ENCODE results near the gene MKNK1. TPM values are rescaled to one million over a fixed set of nuclear protein-coding genes. Genes with fewer than 3 reads are reported as not detected.
A peak's percentile ranks its signal among the peaks of the same experiment; 100 is the strongest.

MKNK1 gene
- total RNA-seq, 1 experiment from 2014 or later = 103 TPM

DNA sequence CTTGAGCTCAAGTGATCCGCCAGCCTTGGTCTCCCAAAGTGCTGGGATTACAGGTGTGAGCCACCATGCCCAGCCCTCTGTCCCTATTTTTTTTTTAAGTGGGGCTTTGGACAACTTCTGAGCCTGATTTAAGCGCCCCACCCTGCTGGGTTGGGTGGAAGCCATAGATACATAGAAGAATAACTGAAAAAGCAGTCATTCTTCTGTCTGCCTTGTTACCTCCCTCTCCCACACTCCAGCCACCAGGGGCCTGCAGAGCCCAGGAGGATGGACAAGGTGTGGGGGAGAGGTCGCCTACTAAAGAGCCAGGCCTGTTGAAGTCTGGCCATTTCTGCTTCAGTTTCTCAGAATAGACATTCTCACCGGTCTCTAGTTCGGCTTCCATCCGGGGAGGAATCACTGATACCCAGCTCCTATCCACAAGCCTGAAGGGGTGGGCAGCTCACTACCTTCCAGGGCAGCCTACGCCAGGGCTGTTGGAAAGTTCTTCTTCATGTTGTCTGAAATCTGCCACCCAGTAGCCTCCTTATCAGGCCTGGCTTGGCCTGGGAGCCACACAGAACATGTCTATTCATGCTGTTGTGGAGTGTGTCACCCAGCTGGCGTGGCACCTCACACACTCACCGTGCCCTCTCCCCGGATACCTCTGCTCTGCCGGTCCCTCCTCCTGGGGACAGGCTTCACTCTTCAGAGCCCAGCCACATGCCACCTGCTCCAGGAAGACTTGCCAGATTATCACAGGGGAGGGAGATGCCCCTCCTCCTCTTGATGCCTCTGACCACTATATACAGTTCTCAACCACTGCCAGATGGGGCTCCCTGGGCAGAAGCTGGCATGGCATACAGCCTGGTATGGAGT is 80.3 kb downstream of the MKNK1 start:
- Histone ChIP-seq H3K9me2 (ENCODE audit: insufficient read depth) (no peaks in the 10 kb centered on the region), H3K9me3 (ENCODE audit: insufficient read depth, low read depth) (no peaks in the 10 kb centered on the region), H3K36me3 (ENCODE audit: low read depth) (no peaks in the 10 kb centered on the region), H3F3A (ENCODE audit: insufficient read depth, low read depth) (peaks cover 38% of the 10 kb centered on the region), H2AFZ (no peak overlapping the region), H4K20me1 (ENCODE audit: insufficient read depth) (no peaks in the 10 kb centered on the region), H3K79me2 (ENCODE audit: low read depth) (no peaks in the 10 kb centered on the region), H3K4me1 (replicated peaks; ENCODE audit: insufficient read depth) (peaks cover 57% of the 10 kb centered on the region), H3K27ac (no peak overlapping the region), H3K4me2 (no peak overlapping the region), H3K27me3 (ENCODE audit: insufficient read depth, low read depth) (no peaks in the 10 kb centered on the region), H3K4me3 (no peak overlapping the region)
- no peak for DNase-seq
- BruUV-seq (replicated peaks) = no TSS peak
- TF ChIP-seq EZH2 (IDR thresholded peaks at IDR 0.05; ENCODE audit: low read depth) = no peak
- TF ChIP-seq, protein P1, sequence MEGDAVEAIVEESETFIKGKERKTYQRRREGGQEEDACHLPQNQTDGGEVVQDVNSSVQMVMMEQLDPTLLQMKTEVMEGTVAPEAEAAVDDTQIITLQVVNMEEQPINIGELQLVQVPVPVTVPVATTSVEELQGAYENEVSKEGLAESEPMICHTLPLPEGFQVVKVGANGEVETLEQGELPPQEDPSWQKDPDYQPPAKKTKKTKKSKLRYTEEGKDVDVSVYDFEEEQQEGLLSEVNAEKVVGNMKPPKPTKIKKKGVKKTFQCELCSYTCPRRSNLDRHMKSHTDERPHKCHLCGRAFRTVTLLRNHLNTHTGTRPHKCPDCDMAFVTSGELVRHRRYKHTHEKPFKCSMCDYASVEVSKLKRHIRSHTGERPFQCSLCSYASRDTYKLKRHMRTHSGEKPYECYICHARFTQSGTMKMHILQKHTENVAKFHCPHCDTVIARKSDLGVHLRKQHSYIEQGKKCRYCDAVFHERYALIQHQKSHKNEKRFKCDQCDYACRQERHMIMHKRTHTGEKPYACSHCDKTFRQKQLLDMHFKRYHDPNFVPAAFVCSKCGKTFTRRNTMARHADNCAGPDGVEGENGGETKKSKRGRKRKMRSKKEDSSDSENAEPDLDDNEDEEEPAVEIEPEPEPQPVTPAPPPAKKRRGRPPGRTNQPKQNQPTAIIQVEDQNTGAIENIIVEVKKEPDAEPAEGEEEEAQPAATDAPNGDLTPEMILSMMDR (conservative IDR thresholded peaks at IDR 0.05) = no peak
- intact Hi-C loops (cut with micrococcal nuclease; ENCODE audit: unreplicated experiment) = loop anchor here (5.0 kb wide), 1 partner anchor 191 kb away; no protein-coding TSS in a partner anchor
- ChIA-PET POLR2A (ENCODE audit: unreplicated experiment) (no interaction called here), CTCF (interaction anchor here (1.0 kb wide), 1 partner anchor 36 kb away, joined by 3 read pairs; no protein-coding TSS in a partner anchor)

DNA sequence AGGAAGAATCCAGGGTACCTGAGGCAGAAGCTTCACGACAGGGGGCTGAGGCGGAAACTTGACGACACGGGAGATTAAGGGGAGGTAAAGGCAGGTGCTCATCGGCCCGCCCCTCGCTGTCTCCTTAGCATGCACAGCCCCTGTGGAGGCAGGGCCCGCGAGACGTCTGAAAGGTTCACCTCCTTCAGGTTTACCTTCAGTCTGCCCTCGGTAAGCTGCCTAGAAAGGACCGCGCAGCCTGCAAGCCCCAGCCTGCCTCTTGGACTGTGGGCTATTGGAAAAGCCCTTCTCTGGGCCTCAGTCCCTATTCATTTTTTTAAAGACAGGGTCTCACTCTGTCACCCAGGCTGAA is 81.1 kb downstream of the MKNK1 start:
- Histone ChIP-seq H3K27ac (peak overlapping the region; percentile 65), H2AFZ (no peak overlapping the region), H3K36me3 (ENCODE audit: low read depth) (no peaks in the 10 kb centered on the region), H3K4me3 (no peak overlapping the region), H3F3A (ENCODE audit: insufficient read depth, low read depth) (peaks cover 38% of the 10 kb centered on the region), H3K4me1 (replicated peaks; ENCODE audit: insufficient read depth) (peaks cover 65% of the 10 kb centered on the region), H3K4me2 (peak overlapping the region; percentile 80), H3K79me2 (ENCODE audit: low read depth) (no peaks in the 10 kb centered on the region), H4K20me1 (ENCODE audit: insufficient read depth) (no peaks in the 10 kb centered on the region), H3K27me3 (ENCODE audit: insufficient read depth, low read depth) (no peaks in the 10 kb centered on the region), H3K9me2 (ENCODE audit: insufficient read depth) (no peaks in the 10 kb centered on the region), H3K9me3 (ENCODE audit: insufficient read depth, low read depth) (no peaks in the 10 kb centered on the region)
- ChIA-PET POLR2A (ENCODE audit: unreplicated experiment) (interaction anchor here (0.6 to 0.7 kb wide), 2 partner anchors 78 to 88 kb away, joined by 4 to 8 read pairs; no protein-coding TSS in a partner anchor), CTCF (interaction anchor here (1.0 kb wide), 1 partner anchor 35 kb away, joined by 3 read pairs; no protein-coding TSS in a partner anchor)
- TF ChIP-seq, protein P1 (conservative IDR thresholded peaks at IDR 0.05) = no peak
- no peak for TF ChIP-seq EZH2 (IDR thresholded peaks at IDR 0.05; ENCODE audit: low read depth)
- BruUV-seq (replicated peaks) = no TSS peak
- no peak for DNase-seq
- intact Hi-C loops (cut with micrococcal nuclease; ENCODE audit: unreplicated experiment) = loop anchor here (5.0 kb wide), 1 partner anchor 191 kb away; no protein-coding TSS in a partner anchor

DNA sequence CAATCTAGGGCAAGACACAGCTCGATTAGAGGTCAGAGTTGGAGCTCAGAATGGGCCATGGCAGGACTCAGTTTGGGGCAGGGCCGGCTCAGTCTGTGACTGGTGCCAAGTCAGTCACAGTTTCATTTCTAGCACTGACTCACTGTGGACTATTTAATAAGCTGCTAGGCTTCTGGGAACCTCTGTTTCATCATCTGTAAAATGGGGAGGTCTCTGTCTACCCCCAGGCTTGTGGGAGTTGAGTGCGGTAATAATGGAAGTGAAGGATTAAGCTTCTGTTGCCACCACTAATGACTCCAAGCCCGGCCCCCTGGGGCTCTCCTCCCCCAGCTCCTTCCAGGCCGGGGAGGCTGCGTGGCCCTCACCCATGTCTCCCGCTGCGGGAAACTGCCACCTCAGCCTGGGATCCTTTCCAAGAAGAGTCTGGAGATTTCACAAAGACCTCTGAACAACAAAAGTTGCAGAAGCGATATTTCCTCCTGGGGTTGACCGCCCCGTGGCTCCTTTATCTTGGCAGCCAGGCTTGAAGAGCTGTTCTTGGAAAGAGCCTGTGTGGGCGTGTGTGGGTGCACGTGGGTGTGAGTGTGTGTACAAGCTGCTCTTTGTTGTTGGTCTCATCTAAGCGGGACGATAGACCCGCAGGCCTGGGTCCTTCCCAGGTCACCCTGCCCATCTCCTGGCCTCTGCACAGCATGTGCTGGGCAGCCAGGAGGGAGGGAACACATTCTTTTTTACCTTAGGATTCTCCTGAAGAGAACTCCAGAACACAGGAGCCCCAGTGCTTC is 81.7 kb downstream of the MKNK1 start:
- H3K79me2 ChIP-seq (ENCODE audit: low read depth) = no peaks in the 10 kb centered on the region
- no peaks in the 10 kb centered on the region for H3K9me3 ChIP-seq (ENCODE audit: insufficient read depth, low read depth)
- peak overlapping the region; percentile 80 for H3K4me2 ChIP-seq
- no peaks in the 10 kb centered on the region for H3K36me3 ChIP-seq (ENCODE audit: low read depth)
- no peak overlapping the region; the same call in 1 of the 2 replicates for H3K4me3 ChIP-seq
- peaks cover 65% of the 10 kb centered on the region for H3K4me1 ChIP-seq (replicated peaks; ENCODE audit: insufficient read depth)
- no peaks in the 10 kb centered on the region for H3K27me3 ChIP-seq (ENCODE audit: insufficient read depth, low read depth)
- H3F3A ChIP-seq (ENCODE audit: insufficient read depth, low read depth) = peaks cover 43% of the 10 kb centered on the region
- intact Hi-C loops (cut with micrococcal nuclease; ENCODE audit: unreplicated experiment) = loop anchor here (5.0 kb wide), 1 partner anchor 190 kb away; no protein-coding TSS in a partner anchor
- CTCF ChIA-PET = interaction anchor here (0.5 kb wide), 1 partner anchor 83 kb away, joined by 5 read pairs; no protein-coding TSS in a partner anchor
- H2AFZ ChIP-seq = peak overlapping the region; percentile 21; the same call in 1 of the 2 replicates
- POLR2A ChIA-PET (ENCODE audit: unreplicated experiment) = interaction anchor here (0.6 to 0.7 kb wide), 3 partner anchors 34 to 88 kb away, joined by 3 to 8 read pairs (median 4); no protein-coding TSS in a partner anchor
- no peaks in the 10 kb centered on the region for H3K9me2 ChIP-seq (ENCODE audit: insufficient read depth)
- no peaks in the 10 kb centered on the region for H4K20me1 ChIP-seq (ENCODE audit: insufficient read depth)
- H3K27ac ChIP-seq = peak overlapping the region; percentile 65
- no TSS peak for BruUV-seq (replicated peaks)
- TF ChIP-seq, protein P1 (conservative IDR thresholded peaks at IDR 0.05) = no peak
- no peak for TF ChIP-seq EZH2 (IDR thresholded peaks at IDR 0.05; ENCODE audit: low read depth)
- peak; percentile 81 to 85 for DNase-seq
